HG02798 (cell line): Measurements from ENCODE around the gene IMPA2.
A peak's percentile ranks its signal among the peaks of the same experiment; 100 is the strongest.
"Not testable (repeated sequence)": the region's sequence is repeated elsewhere in the genome, so short reads cannot be mapped to it uniquely, and the experiment has no call there.

Experiments
- ATAC-seq: cut with Tn5 transposase; IDR thresholded peaks from one replicate; pipeline ENCODE4 v1.9.1; 2021; ENCODE audit warnings: mild to moderate bottlenecking; ENCODE audit not compliant: unreplicated experiment, poor library complexity

The IMPA2 gene

DNA sequence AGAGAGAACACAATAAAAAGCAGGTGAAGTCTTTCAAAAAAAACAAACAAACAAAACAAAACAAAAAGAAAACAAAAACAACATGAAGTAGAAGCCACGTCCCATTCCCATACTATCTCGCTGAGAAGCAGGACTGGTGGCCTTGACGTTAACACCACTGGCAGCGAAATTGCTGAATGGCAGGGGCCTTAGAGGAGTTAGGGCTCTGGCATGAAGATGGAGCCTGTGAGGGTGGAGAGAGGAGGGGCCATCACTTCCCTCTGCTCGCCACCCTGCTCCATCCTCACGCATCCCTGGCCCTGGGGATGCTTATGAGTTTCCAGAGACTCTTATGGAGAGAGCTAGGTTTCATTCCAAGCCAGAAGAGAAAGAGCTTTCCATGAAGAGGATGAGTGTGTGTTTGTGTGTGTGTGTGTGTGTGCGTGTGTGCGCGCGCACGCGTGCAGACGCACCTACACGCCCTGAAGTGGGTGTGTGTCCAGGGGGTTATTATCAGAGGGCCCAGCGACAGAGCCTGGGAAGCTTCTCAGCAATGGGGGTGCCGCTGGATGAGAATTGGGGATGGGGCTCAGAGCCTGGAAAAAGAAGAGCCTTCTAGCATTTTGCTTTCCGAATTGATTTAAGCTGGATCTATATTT lies 20.4 kb upstream of the IMPA2 start:
- ATAC-seq: no peak

DNA sequence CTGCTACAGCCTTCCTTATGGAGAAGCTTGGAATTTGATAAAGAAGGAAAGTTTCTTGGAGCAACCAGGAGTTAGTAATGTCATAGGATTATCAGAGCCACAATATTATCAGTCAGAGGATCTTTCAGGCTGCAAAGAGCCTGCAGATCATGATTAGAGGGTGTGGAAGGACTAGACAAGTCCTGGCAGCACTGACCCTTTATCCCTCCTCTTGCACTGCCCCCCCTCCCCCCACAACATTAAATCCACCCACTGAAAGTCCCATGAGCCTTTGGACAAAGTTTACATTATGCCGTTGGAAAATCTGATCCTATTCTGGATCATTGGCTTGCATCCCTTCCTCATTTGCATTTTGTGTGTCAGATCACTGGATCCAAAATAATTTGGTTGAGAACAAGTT lies 18.7 kb upstream of the IMPA2 start:
- ATAC-seq: no peak

DNA sequence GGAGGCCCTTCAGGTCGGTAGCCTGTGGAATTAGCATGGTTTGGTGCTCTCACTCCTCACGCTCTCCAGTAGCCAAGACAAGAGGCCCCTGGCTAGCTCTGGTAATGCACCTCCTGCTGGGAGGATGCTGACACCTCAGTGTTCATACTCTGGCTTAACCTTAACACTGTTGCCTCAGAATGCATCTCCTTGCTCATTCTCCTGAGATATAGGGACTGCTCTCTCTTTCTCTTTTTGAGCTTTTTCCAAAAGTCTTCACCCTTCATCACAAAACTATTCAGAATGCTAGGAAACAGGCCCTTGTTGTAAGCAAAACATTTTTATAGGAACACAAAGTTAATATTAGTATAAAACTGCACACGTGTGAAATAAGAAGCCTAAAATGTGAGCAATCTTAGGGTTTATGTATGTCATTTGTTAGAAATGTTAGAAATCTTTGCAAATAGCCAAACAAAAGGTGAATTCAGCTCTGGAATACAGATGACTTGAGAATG lies 17.3 kb upstream of the IMPA2 start:
- no peak for ATAC-seq

DNA sequence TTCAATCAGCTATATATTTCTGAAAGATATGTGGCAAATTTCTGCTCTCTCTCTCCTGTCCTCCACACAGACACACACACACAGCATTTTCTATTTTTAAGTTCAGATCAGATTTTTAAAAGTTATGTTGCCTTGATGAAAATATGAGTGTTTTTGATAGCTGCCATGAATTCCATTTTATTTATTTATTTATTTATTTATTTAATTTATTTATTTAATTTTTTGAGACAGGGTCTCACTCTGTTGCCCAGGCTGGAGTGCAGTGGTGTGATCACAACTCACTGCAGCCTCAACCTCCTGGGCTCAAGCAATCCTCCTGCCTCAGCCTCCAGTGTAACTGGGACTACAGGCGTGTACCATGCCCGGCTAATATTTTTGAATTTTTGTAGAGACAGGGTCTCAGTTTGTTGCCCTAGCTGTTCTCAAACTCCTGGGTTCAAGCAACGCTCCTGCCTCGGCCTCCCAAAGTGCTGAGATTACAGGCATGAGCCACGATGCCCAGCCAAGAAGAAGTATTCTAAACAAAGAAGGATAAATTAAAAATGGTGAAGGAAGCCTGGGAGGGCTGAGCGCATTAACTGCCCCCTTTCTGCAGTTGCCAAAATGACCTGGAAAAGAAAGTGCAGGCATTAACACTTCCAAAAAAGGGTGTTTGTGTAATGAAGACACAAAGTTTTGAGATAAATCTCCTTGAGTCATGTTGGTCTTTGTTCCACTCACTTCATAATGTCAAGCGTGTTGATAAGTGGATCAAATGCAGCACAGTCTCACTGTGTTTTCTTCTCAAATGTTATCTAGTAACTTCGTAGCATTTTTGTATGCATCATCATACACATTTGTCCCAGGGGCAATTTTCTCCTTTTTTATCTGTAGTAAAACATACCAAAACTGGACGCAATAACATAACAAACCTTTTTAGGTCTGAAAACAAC lies 11.1 kb upstream of the IMPA2 start:
- no peak for ATAC-seq

DNA sequence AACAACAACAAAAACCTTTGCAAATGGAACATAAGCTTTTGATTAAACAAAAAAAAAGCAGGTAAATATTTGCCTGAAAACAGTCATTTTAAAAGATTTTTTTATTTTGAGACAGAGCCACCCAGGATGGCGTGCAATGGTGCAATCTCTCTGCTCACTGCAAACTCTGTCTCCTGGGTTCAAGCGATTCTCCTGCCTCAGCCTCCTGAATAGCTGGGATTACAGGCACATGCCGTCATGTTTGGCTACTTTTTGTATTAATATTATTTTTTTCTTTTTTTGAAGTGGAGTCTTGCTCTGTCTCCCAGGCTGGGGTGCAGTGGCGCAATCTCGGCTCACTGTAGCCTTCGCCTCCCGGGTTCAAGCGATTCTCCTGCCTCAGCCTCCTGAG lies 10.5 kb upstream of the IMPA2 start:
- ATAC-seq: not testable (repeated sequence)

DNA sequence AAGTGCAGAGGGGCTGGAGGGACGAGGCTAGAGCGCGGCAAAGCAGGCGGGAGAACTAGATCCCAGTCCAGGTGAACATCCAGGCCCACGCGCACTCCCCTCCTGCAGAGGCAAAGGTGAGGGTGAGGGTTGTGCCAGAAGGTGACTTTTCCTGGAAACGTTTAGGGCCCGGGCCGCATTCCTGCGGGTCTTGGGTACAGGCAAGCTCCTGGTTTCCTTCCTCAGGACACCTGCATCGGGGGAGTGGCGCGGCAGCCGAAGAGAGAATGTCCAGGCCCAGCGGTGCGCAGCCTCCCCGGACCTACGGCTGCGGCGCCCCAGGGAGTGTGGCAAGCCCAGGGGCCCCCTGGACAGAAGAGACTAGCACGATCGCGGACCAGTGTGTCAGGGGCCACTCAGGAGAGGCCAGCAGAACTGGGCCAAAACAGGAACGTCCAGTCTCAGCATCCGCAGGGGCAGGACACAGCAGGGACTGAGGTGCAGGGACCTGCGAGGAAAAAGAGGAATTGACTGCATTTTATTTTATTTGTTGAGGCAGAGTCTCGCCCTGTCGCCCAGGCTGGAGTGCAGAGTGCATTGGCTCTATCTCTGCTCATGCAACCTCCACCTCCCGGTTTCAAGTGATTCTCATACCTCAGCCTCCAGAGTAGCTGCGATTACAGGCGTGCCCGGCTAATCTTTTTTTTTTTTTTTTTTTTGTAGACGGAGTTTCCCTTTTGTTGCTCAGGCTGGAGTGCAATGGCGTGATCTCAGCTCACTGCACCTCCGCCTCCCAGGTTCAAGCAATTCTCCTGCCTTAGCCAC lies 8.7 kb upstream of the IMPA2 start:
- no peak for ATAC-seq

DNA sequence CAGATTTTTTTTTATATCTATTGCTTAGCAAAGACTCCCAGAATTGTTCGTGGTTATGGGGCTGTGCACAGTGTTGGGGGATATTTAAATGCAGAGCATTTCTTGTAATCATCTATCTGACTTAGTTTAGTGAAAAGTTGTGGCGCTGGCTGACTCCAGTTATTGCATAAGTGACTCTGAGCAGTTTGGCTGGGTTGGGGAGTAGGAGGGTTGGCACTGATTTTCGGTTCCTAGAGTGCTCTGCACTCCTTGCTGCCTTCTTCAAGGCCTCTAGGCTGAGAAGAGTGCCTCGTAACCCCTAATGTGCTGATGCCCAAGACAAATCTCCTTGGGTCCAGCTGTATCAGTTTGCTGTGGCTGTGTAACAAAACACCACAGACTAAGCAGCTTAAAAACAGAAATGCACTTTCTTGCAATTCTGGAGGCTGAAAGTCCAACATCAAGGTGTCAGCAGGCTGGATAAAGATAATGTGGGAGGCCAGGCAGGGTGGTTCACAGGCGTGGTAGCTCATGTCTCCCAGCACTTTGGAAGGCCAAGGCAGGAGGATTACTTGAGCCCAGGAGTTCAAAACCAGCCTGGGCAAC lies 6.5 kb upstream of the IMPA2 start:
- no peak for ATAC-seq

DNA sequence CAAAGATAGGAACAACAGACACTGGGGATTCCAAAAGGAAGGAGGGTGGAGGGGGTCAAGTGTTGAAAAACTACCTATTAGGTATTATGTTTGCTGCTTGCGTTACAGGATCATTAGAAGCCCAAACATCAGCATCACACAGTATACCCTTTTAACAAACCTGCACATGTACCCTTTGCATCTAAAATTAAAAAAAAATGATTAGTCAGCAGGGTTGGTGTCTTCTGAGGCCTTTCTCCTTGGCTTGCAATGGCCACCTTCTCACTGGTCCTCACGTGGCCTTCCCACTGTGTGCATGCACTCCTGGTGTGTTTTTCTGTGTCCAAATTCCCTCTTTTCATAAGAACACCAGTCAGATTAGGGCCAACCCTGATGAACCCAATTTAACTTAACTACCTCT lies 5.6 kb upstream of the IMPA2 start:
- no peak for ATAC-seq

DNA sequence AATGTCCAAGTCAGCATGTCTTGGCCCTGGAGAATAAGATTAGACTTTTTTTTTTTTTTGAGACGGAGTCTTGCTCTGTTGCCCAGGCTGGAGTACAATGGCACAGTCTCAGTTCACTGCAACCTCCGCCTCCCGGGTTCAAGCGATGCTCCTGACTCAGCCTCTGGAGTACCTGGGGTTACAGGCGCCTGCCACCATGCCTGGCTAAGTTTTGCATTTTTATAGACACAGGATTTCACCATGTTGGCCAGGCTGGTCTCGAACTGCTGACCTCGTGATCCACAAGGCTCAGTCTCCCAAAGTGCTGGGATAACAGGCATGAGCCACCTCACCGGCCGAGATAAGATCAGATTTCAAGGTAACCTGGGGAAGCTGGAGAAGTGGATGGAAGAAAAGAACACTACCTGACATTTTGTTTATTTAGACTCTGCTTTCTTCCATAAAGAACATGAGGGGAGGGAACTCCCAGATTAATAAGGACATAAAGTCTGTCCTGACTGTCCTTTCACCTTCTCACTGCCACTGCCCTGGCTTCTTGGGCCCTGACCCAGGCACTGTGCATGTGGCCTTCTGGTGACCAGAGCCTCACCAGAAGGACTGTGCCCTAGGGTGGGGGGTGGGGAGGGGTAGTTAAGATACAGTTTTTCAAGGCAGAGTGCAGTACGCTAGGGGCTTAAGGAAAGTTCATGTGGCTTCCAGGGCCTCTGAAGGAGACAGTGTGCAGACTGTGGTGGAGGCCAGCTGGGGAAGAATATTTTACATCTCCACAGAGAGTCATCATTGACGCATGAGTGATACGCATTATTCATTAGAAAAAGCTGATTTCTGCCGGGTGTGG lies 4.8 kb upstream of the IMPA2 start:
- no peak for ATAC-seq

DNA sequence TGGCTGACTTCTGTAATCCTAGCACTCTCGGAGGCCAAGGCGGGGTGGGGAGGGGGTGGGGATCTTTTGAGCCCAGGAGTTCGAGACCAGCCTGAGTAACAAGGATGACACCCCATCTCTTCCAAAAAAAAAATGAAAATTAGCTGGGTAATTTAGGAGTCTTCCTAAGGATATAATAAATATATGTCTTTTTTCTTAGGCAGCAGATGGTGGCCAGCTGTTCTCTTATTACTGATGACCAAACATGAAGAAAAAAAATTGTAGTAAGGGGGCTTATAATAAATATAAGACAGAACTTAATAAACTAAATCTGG lies 4.2 kb upstream of the IMPA2 start:
- no peak for ATAC-seq

DNA sequence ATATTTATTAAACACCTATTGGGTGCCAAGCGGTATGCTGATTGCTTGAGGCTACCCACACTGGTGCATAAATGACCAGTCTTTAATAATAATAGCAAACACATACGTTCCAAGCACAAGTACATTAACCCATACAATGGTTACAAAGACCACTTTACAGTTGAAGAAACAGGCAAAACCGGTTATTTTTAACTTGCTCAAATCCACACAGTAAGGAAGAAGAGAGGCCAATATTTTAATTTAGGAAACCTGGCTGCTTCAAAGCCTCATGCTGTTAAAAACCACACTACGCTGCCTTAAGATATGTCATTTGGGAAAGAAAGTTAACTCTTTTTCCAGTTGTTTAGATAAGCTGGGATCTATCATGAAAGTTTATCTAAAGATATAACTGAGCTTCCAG lies 2.4 kb upstream of the IMPA2 start:
- ATAC-seq: no peak

DNA sequence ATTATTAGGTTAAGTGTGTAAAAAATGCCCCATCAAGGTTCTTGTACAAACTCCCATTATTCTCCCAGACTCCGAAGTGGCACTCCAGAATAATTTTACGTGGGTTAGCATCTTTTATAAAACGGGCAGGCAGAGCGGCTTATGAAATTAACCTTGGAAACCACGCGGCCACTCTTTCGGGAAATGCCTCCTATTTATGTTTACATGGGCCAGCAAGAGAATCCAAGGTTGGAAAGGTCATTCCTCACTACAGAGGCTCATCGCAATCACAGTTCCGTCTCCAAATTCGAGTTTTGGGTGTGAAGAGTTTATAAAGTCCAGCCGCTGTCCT lies 1.2 kb upstream of the IMPA2 start:
- no peak for ATAC-seq

DNA sequence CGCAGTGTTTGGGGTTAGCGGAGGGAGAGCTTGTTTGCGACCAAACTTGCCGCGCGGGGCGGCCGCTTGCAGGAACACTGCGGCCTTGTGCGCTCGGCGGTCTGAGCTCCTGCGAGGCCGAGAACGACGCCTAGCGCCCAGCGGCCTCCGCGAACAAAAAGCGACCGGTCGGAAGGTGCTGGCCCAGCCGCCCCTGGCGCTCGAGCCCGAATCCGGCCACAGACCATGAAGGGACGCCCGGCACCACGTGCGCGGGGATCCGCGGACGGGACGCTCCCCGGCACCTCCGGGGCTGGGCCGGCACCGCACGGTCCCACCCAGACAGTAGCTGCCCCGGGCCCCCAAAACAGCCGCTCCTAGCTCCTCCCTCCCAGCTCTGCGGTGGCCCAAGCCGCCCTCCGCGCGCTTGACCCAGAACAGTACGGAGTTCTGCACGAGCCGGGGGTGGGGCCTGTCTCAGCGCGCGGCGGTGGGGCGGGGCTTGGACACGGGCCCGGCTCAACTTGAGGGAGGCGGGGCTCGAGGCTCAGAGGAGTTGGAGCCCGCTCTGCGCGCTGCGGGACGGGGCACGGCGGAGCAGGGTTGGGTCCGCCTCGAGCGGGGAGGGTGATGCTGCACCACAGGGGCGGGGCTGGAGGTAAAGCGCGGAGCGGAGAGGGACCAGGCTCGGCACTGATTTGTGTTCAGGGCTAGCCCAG lies 664 bp upstream of the IMPA2 start:
- peak; percentile 87 for ATAC-seq

DNA sequence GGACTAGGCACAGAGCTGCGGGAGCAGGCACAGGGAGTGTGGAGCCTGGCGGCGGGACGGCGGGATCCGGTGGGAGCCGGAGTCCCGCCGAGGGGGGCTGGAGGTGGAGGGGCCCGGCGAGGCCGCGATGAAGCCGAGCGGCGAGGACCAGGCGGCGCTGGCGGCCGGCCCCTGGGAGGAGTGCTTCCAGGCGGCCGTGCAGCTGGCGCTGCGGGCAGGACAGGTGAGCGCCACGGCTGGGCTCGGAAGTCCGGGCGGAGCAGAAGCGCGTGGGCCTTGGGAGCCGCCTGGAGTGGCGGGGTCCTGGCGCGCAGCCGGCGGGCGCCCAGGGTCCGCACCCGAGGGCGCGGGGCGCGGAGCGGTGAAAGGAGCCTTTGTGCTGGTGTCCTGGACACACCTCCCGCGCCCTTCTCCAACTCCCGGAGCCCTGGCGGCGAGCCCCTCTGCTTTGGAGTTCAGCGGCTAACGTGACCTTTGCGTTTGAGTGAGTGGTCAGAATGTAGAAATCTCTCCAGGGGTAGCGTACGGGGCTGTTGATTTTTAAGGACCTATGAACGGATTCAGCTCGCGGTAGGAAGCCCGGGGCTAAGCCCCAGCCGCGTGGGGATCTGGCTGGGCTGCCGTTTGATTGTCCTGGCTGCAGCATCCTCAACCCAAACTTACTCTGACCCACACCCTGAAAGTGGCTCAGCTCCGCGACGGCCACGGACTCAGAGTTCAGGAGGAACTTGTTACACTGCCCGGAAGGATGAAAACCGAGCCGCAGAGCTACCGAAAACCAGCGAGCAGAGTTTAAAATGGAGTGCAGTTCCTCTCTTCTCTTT lies 448 bp downstream of the IMPA2 start:
- peak; percentile 25 for ATAC-seq

DNA sequence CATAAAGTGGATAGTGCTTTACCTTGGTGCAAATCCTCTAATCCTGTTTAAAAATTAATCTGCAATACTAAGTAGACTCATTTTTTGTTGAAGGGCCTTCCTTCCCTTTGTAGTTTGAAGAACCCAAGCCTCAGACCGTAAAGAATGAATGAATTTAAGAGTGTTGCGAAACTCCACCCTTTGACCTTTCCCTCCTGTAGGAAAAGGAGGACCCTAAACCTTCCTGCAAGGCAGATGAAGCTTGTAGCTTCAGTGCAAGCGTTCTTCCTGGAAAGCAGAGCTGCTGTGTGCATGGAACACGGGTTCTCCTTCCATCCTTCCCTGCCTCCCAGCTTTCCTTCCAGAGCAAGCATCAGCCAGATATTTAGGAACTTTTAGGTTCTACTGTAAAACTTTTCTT lies 1.7 kb downstream of the IMPA2 start:
- no peak for ATAC-seq

DNA sequence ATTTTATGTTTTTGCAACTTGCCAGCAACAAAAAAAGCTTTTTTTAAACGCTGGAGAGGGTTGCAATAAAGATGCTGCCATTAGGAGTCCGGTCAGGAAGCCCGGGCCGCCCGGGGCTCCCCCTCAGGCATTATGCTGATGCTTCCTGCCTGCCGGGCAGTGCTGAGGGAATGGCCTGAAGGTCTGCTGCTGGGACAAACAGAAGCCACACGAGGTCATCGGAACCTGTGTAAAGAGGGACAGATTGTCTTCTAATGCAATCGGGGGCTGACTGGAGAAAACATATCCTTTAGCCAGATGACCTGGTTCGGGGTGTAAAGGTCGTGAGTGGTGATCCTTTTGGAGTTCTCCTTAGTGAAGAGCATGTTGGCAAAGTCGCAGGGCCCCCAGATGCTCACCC lies 2.3 kb downstream of the IMPA2 start:
- no peak for ATAC-seq

DNA sequence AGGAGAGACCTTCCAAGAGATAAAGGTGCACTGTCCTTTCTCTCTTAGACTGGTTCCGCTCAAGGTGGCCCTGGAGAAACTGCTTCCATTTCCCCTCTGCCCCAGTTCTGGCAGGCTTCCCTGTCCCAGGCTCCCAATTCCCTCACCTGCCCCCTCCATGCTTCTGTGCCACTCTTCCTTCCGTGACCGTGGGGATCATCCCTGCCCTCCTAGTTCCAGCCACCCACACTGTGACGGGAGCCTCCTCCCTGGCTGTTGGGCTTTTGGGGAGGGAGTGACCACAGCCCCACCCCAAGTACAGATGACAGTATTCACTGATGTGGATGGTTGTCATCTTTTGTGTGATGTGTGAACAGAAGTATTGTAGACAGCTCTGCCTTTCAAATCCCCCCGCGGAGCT lies 2.8 kb downstream of the IMPA2 start:
- ATAC-seq: no peak

DNA sequence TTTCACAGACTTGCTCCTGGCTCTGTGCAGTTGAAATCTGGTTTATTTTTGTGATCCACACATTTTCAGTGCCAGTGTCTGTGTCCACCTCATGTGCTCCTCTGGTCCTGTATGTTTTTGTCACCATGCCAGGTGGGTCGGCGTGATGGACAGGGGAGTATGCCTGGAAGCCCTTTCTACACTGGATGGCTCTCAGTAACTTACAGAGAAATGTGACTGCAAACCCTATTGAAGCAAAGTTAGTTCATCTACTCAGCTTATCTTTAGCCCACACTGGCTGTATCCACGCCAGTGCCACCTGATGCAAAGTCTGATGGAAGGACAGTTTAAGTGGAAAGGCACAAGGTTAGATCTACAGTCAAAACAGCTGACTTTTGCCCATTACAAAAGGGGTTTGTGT lies 4.3 kb downstream of the IMPA2 start:
- ATAC-seq: no peak

DNA sequence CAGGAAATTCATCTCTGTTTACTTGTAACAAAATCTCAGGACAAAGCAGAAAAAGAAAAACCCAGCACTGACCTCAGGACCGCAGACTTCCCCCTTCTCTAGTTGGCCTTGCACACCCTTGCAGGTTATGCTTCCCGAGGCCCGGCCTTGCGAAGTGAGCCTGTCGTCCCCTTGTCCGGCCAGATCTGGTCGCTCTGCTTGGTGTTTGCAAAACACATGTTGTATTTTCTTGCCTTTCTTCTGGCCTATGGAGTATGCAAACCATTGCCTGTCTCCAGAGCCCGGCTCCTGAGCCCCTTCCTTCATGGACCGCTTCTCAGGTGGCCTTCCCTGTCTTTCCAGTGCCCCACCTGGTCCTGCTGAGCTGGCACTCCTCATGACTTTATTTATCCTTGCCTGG lies 4.8 kb downstream of the IMPA2 start:
- no peak for ATAC-seq
